ENCODE data around the gene DDX49.
"Not testable (repeated sequence)": the region's sequence is repeated elsewhere in the genome, so short reads cannot be mapped to it uniquely, and the experiment has no call there.

Gene DDX49

DNA sequence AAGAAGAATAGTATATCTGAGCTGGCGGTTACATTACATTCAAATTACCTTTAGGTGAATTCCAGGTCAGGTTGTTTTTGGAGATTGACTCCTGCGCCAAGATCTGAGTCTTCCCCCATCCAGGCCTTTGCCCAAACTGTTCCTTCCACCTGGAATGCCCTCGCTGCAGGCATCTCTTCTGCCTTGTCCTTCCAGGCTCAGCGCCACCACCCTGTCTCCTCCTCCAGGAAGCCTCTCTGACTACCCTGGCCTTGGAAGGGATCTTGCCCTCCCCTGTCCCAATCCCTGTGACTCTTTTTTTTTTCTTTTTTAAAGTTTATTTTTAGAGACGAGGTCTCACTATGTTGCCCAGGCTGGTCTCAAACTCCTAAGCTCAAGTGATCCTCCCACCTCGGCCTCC, 23.2 kb downstream of the DDX49 start:
- no peak for DNase-seq (ENCODE audit: low read depth)

DNA sequence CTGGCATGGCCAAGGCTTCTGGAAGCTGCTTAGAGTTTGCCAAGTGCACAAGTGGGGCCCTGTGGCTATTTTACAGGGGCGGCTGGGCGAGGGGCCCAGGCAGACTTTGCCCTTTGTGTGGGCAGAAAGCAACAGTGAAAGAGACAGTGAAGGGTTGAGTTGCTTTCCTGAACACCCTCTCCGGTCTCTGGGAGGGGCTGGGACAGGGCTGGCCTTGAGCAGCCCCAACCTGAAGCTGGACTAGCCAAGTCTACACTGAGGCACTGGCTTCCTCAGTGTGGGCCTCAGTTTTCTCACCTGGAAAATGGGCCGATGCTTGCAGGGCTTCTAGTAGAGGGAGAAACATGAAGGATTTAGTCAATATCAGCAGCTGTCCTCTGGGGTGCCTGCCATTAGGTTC, 23.9 kb downstream of the DDX49 start:
- no peak for DNase-seq (ENCODE audit: low read depth)

GRCh38 chr19:18945297-18945696, 25.8 kb downstream of the DDX49 start:
- DNase-seq (ENCODE audit: low read depth), result no peak

DNA sequence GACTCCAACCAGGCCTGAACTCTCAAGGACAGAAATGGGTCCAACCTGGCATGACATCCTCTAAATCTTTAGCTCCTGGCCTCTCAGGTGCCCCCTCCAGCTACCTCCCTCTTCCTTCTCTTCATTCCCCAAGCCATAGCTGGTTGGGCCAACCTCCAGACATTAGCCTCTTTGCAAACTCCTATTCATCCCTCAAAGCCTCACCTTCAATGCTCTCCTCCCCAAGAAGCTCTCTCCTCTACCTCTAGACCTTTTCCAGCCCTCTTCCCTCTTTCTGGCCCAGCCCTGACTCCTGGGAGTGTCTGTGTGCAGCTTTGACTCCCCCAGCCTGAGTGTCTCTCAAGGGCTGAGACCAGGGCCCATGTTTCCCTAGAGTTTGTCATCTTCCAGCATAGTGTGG, 26.8 kb downstream of the DDX49 start:
- no peak for DNase-seq (ENCODE audit: low read depth)

DNA sequence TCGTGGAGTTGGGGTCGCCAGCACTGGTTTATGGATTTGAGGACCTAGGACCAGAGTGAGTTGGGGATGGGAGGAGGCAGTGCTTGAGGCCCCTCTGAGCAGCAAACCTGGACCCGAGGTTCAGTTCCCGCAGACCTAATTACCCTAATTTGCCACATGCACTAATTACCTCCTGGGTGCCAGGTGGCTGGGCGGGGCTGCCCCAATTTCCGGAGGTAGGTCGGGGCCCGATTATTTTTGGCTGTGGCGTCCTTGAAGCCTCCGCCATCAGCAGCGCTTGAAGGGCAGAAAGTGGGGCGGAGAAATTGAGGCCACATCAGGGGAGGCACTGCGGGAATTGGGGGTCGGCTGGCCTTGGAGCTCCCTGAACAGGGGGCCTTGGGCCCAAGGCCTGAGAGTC, 27.4 kb downstream of the DDX49 start:
- DNase-seq (ENCODE audit: low read depth), result no peak

- no peak for DNase-seq (ENCODE audit: low read depth)
Measured at GRCh38 chr19:18948075-18948975, 28.8 kb downstream of the DDX49 start.

GRCh38 chr19:18948976-18949356, 29.5 kb downstream of the DDX49 start:
- DNase-seq (ENCODE audit: low read depth), result no peak

GRCh38 chr19:18949858-18950257, 30.3 kb downstream of the DDX49 start:
- no peak for DNase-seq (ENCODE audit: low read depth)

- DNase-seq (ENCODE audit: low read depth), result no peak
Measured at GRCh38 chr19:18951721-18952281, 32.3 kb downstream of the DDX49 start.

DNA sequence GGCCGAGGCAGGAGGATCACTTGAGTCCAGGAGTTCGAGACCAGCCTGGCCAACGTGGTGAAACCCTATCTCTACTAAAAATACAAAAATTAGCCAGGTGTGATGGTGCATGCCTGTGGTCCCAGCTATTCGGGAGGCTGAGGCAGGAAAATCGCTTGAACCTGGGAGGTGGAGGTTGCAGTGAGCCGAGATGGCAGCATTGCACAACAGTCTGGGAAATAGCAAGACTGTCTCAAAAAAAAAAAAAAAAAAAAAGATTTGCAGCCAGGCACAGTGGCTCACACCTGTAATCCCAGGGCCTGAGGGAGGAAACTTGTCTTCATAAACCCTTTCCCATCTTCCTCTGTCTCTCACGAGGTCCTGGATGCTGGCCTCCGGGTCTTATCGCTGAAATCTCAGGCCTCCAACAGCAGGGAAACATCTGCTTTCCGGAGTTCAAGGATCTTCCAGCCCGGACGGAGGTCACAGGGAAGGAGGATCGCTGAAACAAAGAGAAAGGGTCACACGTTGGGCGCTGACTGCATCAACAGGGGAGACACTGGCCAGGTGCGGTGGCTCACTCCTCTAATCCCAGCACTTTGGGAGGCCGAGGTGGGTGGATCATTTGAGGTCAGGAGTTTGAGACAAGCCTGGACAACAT, 33.0 kb downstream of the DDX49 start:
- not testable (repeated sequence) for DNase-seq (ENCODE audit: low read depth)

GRCh38 chr19:18954094-18954493, 34.6 kb downstream of the DDX49 start:
- no peak for DNase-seq (ENCODE audit: low read depth)

DNA sequence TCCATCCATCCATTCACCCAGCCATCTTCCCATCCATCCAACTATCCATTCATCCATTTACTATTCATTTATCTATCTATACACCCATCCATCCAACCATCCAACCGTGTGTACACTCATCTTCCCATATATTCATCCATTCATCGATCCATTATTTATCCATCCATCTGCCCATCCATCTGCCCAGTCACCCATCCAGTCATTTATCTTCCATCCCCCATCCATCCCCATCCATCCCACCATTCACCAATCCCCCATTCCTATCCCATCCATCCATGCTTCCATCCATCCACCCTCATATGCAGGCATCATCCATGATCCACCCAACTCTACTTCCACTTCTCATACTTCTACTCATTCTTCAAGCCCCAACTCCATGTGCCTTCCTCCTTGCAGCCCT, 35.5 kb downstream of the DDX49 start:
- no peak for DNase-seq (ENCODE audit: low read depth)

- no peak for DNase-seq (ENCODE audit: low read depth)
Measured at GRCh38 chr19:18960370-18960769, 40.9 kb downstream of the DDX49 start.

DNA sequence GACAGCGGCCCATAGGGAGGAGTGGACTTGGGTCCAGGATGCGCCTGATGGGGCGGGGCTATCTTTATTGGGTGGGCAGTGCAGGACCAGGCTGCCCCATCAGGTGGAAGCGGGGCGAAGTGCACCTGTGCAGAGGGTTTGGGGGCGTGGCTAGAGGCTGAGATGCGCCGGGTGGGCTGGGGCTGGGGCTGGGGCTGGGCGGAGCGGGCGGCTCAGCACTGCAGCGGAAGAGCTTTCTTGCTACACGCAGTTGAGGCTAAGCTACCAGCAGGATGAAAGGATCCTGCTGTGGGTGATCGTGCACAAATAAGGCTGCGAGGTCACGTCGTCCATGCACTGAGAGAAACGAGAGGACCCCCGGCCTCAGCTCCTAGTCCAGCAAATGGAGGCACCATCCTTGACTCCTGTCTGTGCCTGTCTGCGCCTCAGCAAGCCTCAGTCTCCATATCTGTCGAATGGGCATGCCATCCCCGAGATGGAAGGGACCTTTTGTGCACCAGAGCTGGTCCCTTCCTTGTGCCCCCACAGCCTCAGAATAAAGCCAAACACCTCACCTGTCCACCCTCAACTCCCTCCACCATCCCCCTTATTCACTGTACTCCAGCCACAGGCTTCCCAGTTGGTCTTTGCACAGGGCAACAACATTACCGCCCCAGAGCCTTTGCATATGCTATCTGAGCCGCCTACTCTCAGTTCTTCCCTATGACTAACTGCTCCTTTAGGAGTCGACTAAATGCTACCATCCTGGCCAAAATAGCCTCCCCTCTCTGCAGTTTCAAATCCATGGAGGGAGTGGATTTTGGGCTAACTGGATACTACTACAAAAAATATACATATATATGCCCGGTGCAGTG, 42.5 kb downstream of the DDX49 start:
- DNase-seq (ENCODE audit: low read depth), result no peak

DNA sequence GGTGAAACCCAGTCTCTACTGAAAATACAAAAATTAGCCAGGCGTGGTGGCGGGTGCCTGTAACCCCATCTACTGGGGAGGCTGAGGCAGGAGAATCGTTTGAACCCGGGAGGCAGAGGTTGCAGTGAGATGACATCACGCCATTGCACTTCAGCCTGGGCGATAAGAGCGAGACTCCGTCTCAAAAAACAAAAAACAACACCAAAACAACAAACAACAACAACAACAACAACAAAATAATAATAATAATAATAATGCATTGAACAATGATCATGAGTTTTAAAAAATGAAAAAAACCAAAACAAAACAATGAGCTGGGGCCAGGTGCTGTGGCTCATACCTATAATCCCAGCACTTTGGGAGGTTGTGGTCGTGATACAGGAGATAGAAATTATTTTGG, 44.6 kb downstream of the DDX49 start:
- DNase-seq (ENCODE audit: low read depth), result no peak

- DNase-seq (ENCODE audit: low read depth), result no peak
Measured at GRCh38 chr19:18966307-18966706, 46.8 kb downstream of the DDX49 start.

DNA sequence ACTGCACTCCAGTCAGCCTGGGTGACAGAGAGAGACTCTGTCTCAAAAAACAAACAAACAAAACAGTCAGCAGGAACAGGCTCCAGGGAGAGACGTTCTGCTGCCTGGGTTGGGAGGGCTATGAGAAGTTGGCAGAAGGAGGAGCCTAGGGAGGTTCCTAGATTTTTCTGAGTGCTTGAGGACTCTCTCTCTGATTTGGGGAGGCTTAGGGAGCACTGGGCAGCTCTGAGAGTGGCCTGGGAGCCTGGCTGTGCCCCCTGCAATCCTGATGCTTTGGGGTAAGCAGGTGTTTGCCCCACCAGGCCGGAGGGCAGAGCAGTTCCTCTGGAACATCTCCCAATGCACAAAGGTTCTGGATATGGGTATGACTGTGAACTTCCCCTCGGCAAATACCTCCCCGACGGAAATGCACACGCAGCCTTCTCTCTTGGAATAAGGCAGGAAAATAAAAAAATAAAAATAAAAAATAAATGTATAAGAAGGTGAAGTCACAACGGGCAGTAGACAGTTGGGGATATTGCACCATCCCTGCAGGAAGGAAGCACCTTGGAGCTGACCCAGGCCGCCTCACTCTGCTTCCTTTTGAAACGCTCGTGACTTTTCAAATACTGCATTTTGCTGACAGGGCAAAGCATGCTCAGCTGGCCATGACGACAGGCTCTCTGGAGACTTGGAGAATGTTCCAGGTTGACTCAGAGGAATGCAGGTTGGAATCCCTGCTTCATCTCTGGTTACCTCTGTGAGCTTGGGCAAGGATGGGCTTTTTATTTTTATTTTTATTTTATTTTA, 48.0 kb downstream of the DDX49 start:
- no peak for DNase-seq (ENCODE audit: low read depth)

DNA sequence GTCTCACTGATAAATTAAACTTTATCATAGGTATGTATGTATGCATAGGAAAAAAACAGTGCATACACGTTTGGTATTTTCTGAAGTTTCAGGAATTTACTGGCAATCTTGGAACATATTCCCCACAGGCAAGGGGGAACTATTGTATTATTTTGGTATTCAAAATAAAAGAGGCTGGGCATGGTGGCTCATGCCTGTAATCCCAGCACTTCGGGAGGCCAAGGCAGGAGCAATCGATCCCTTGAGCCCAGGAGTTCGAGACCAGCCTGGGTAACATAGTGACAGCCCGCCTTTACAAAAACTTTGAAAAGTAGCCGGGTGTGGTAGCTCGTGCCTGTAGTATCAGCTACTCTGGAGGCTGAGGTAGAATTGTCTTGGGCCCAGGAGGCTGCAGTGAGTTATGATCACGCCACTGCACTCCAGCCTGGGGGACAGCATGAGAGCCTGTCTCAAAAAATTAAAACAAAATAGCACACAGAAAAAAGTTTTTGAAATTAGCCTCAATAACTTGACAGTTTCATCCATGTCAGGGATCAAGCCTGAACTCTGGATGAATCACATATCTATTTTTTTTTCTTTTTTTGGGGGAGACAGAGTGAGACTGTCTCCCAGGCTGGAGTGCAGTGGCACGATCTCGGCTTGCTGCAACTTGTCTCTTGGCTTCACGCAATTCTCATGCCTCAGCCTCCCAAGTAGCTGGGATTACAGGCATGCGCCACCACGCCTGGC, 50.6 kb downstream of the DDX49 start:
- no peak for DNase-seq (ENCODE audit: low read depth)

DNA sequence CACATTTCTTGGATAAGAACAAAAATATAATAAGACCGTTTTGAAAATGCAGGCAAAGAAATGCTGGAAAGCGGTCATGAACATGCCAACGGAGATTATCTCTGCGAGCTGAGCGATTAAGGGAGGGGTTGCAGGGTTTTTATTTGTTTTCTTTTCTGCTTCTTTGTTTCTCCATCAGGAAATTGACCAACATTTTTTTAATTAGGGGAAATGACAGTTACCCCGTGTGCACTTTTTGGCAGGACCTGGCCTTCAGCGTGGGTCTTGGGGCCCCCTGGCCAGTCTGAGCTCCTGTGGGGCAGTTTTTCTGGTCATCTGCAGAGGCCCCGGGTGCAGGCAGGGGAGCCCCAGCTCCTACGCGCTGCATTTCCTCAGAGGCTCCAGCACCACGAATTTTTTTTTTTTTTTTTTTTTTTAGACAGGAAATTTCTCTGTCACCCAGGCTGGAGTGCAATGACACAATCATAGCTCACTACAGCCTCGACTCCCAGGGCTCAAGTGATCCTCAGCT, 52.8 kb downstream of the DDX49 start:
- DNase-seq (ENCODE audit: low read depth), result no peak

DNA sequence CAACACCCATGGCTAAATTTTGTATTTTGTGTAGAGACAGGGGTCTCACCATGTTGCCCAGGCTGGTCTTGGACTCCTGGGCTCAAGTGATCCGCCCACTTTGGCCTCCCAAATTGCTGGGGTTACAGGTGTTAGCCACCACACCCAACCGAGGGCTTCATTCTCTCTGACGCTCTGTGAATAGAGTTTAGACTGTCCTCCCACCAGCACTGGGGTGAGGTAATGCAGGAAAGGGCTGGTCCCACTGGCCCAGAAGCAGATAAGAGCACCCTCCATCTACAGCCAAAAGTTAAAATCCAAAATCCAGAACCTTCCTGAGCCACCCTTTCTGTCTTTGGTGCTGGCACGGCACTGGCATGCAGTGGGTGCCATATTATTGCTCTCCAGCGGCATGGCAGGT, 53.3 kb downstream of the DDX49 start:
- DNase-seq (ENCODE audit: low read depth), result no peak

DNA sequence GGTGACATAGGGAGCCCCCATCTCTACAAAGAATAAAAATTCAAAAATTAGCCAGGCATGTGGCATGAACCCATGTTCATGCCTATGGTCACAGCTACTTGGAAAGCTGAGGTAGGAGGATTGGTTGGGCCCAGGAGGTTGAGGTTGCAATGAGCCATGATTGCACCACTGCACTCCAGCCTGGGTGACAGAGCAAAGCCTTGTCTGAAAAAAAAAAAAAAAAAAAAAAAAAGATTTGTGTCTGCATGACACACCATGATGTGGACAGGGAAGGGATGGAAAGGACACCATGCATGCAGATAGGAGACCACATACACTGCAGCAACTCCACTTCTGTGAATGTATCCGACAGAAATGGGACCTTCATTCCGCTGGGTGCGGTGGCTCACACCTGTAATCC, 55.5 kb downstream of the DDX49 start:
- no peak for DNase-seq (ENCODE audit: low read depth)

Measured in stimulated activated CD8-positive, alpha-beta memory T cell treated with anti-CD3 and anti-CD28 coated beads, Interleukin-4, amount 100 ng/mL, for 24 hours (primary cell).